ENCODE measurements around the gene TIFAB. TPM values are rescaled to one million over a fixed set of nuclear protein-coding genes. Genes with fewer than 3 reads are reported as not detected.

Gene TIFAB
- polyA plus RNA-seq, 2 of the 4 experiments (the other 2 are of a cell fraction): not detected

GRCh38 chr5:135482381-135482933, 30.3 kb upstream of the TIFAB start:
- no peak for FAIRE-seq
- no peaks in the 10 kb centered on the region for H3K4me1 ChIP-seq
- H3K9me3 ChIP-seq: no peaks in the 10 kb centered on the region
- WGBS (ENCODE audit: missing lambda C conversion rate): 65% methylated on average over 8 of the region's 9 CpGs
- TF ChIP-seq CBX2 (IDR thresholded peaks at IDR 0.05; ENCODE audit: borderline replicate concordance, low read depth) (no peak), TFCP2L1 (CRISPR knock-in tag; IDR thresholded peaks at IDR 0.05) (no peak), RARB (CRISPR knock-in tag; IDR thresholded peaks at IDR 0.05) (no peak), BCL3 (IDR thresholded peaks at IDR 0.05) (no peak), MAX (IDR thresholded peaks at IDR 0.05) (no peak), CHD2 (IDR thresholded peaks at IDR 0.05; ENCODE audit: low read length, partially characterized antibody) (no peak), BHLHE40 (IDR thresholded peaks at IDR 0.05; ENCODE audit: low read depth, low read length) (no peak), FOXS1 (CRISPR knock-in tag; IDR thresholded peaks at IDR 0.05) (no peak), TP53 (CRISPR knock-in tag; IDR thresholded peaks at IDR 0.05) (no peak), NFE2L2 (conservative IDR thresholded peaks at IDR 0.05; ENCODE audit: low read length) (no peak), ZC3H11A (IDR thresholded peaks at IDR 0.05) (no peak), ZFP36 (IDR thresholded peaks at IDR 0.05; ENCODE audit: borderline replicate concordance, partially characterized antibody) (no peak), ZNF302 (CRISPR knock-in tag; IDR thresholded peaks at IDR 0.05) (no peak), HMGXB4 (CRISPR knock-in tag; IDR thresholded peaks at IDR 0.05; ENCODE audit: borderline replicate concordance) (no peak), HDAC2 (IDR thresholded peaks at IDR 0.05) (no peak), RNF2 (IDR thresholded peaks at IDR 0.05; ENCODE audit: borderline replicate concordance, low read depth) (no peak)
- TF ChIP-seq, protein P1, sequence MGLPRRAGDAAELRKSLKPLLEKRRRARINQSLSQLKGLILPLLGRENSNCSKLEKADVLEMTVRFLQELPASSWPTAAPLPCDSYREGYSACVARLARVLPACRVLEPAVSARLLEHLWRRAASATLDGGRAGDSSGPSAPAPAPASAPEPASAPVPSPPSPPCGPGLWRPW (IDR thresholded peaks at IDR 0.05): no peak
- TF ChIP-seq, protein P2, sequence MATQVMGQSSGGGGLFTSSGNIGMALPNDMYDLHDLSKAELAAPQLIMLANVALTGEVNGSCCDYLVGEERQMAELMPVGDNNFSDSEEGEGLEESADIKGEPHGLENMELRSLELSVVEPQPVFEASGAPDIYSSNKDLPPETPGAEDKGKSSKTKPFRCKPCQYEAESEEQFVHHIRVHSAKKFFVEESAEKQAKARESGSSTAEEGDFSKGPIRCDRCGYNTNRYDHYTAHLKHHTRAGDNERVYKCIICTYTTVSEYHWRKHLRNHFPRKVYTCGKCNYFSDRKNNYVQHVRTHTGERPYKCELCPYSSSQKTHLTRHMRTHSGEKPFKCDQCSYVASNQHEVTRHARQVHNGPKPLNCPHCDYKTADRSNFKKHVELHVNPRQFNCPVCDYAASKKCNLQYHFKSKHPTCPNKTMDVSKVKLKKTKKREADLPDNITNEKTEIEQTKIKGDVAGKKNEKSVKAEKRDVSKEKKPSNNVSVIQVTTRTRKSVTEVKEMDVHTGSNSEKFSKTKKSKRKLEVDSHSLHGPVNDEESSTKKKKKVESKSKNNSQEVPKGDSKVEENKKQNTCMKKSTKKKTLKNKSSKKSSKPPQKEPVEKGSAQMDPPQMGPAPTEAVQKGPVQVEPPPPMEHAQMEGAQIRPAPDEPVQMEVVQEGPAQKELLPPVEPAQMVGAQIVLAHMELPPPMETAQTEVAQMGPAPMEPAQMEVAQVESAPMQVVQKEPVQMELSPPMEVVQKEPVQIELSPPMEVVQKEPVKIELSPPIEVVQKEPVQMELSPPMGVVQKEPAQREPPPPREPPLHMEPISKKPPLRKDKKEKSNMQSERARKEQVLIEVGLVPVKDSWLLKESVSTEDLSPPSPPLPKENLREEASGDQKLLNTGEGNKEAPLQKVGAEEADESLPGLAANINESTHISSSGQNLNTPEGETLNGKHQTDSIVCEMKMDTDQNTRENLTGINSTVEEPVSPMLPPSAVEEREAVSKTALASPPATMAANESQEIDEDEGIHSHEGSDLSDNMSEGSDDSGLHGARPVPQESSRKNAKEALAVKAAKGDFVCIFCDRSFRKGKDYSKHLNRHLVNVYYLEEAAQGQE (IDR thresholded peaks at IDR 0.05): no peak
- TF ChIP-seq, protein P3, sequence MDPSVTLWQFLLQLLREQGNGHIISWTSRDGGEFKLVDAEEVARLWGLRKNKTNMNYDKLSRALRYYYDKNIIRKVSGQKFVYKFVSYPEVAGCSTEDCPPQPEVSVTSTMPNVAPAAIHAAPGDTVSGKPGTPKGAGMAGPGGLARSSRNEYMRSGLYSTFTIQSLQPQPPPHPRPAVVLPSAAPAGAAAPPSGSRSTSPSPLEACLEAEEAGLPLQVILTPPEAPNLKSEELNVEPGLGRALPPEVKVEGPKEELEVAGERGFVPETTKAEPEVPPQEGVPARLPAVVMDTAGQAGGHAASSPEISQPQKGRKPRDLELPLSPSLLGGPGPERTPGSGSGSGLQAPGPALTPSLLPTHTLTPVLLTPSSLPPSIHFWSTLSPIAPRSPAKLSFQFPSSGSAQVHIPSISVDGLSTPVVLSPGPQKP (IDR thresholded peaks at IDR 0.05; ENCODE audit: low read depth, low read length): no peak
- no peak for ATAC-seq
- H3K4me3 ChIP-seq: no peak overlapping the region
- no peak for DNase-seq (ENCODE audit: low read depth in 1 of 2, low spot score in 1 of 2)
- H3K4me2 ChIP-seq: no peak overlapping the region
- no peak overlapping the region for H3K27ac ChIP-seq
- POLR2A ChIA-PET: no interaction called here
- CTCF ChIA-PET: interaction anchor here (0.9 to 3.3 kb wide), 6 partner anchors 9 to 84 kb away, joined by 3 to 29 read pairs (median 6); no protein-coding TSS in a partner anchor
